ENCODE measurements around the gene GSTT2. TPM values are rescaled to one million over a fixed set of nuclear protein-coding genes. Genes with fewer than 3 reads are reported as not detected.
"Not testable (repeated sequence)": the region's sequence is repeated elsewhere in the genome, so short reads cannot be mapped to it uniquely, and the experiment has no call there.

GSTT2 gene
- total RNA-seq, 2 experiments from 2014 or later, result not detected

DNA sequence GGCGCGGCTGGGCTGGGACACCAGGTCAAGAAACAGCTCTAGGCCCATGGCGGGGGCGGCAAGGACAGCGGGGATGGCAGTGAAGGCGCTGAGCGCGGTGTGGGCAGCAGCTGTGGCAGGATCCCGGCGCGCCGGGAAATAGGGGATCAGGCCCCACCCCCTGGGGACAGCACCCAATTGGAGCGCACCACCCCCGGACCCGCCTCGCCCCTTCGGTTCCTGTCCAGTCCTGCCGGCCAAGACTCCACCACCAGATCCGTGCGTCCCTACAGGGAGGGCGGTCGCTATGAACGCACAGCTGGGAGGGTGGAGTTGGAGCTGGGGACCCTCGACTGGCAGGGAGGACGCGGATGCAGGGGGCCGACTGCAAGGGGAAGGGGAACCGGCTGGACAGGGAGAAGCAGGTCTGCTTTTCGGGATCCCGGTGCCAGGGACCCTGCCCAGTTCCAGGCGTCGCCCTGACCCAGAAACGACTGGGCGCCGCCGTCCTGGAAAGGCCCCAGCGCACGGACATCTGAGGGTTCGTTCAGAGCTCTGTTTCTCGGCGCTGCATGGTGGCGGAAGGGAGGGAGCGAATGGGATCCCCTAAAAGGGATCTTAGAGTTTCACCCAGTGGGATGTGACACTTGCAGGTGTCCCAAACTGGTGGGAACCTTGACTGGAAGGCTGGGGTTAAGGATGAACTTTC lies 18.7 kb upstream of the GSTT2 start, which contains the start of gene GSTT2B:
Gene GSTT2B (minus strand): TSS at position 112 of the 688 bp plus-strand sequence. CDS start 64 bp downstream, at position 48.
- H3K36me3 Mint-ChIP-seq (ENCODE audit: low read depth); H3K27me3 Mint-ChIP-seq; H3K9me3 Mint-ChIP-seq; POLR2A ChIA-PET; H3K4me3 Mint-ChIP-seq; H3K27ac Mint-ChIP-seq; CTCF ChIA-PET; DNase-seq; H3K4me1 Mint-ChIP-seq: not testable (repeated sequence)

DNA sequence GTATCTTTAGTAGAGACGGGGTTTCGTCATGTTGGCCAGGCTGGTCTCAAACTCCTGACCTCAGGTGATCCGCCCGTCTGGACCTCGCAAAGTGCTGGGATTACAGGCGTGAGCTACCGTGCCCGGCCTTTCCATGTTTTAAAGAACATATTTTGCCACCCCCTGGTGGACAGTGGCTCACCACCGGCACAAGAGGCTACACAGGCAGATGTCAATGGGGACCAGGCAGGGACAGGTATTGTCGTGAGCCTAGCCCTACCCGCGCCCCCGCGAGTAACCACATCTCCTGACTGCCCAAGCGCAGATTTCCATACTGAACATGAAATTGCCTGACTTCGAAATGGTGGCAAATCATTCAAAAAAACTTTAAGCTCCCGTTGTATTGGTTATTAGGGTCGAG lies 13.8 kb upstream of the GSTT2 start:
- H3K9me3 Mint-ChIP-seq, H3K27ac Mint-ChIP-seq, POLR2A ChIA-PET, DNase-seq, H3K27me3 Mint-ChIP-seq, CTCF ChIA-PET, H3K4me3 Mint-ChIP-seq: not testable (repeated sequence)
- Mint-ChIP-seq H3K4me1 (peaks cover 19% of the 10 kb centered on the region), H3K36me3 (ENCODE audit: low read depth) (peaks cover 22% of the 10 kb centered on the region)

DNA sequence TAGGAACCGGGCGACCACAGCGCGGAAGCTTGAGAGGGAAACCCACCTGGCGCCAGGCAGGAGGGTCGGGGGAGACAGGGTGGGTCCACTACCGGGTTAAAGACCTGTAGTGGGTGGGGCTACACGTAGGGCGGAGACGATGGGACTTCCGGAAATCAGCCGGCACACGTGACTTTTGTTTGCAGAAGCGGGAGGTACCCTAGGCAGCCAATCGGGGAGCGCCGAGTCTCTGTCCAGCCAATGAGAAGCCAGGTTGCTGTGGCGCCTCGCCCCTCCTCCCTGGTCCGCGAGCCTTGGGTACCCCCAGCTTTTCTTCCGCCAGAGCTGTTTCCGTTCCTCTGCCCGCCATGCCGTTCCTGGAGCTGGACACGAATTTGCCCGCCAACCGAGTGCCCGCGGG lies 13.4 kb upstream of the GSTT2 start, which contains the start of gene DDTL:
Gene DDTL (plus strand): TSS at position 321 of the 400 bp plus-strand sequence. CDS start 27 bp downstream, at position 348.
- POLR2A ChIA-PET, DNase-seq, H3K27ac Mint-ChIP-seq, H3K27me3 Mint-ChIP-seq, H3K4me3 Mint-ChIP-seq, H3K9me3 Mint-ChIP-seq, CTCF ChIA-PET: not testable (repeated sequence)
- H3K4me1 Mint-ChIP-seq, result peaks cover 24% of the 10 kb centered on the region
- peaks cover 27% of the 10 kb centered on the region for H3K36me3 Mint-ChIP-seq (ENCODE audit: low read depth)

DNA sequence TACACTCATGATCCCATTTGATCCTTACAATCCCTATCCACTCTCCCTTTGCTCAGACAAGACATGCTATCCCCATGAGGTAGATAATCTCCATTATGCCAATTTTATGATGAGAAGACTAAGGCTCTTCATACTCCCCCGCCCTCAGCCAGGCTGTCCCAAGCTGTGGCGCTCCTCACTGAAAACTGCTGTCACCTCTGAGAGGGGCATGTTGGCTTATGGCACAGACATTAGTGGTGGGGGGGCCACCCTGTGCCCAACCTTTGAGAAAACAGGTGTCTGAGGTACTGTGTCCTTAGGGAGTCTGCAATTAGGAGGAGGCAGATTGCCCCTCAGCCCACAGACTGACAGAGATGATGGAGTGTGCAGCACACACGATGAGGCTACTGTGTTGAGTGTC lies 10.9 kb upstream of the GSTT2 start:
- CTCF ChIA-PET, result no interaction called here
- H3K9me3 Mint-ChIP-seq, result no peaks in the 10 kb centered on the region
- H3K36me3 Mint-ChIP-seq (ENCODE audit: low read depth), result peaks cover 31% of the 10 kb centered on the region
- H3K27me3 Mint-ChIP-seq, result no peaks in the 10 kb centered on the region
- no peak overlapping the region for H3K27ac Mint-ChIP-seq
- peaks cover 27% of the 10 kb centered on the region for H3K4me1 Mint-ChIP-seq
- no peak for DNase-seq
- H3K4me3 Mint-ChIP-seq, result peak overlapping the region; percentile 6
- POLR2A ChIA-PET, result no interaction called here

DNA sequence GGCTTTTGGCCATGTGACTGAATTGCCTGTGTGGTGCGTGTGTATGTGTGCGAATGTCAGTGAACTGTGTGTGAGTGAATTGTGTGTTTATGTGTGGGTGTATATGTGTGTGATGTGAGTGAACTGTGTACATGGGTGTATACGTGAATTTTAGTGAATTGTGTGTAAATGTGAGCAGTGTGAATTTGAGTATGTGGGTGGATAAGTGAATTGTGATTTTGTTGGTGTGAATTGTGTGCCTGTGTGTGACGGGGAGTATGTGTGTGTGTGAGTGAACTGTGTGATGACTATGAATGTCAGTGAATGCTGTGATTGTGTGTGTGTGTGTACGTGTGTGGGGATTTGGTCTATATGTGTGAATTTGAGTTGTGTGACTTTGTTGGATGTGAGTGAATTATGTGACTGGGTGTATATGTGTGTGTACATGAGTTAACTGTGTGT lies 9.7 kb upstream of the GSTT2 start:
- Mint-ChIP-seq H3K4me1 (peaks cover 27% of the 10 kb centered on the region), H3K36me3 (ENCODE audit: low read depth) (peaks cover 31% of the 10 kb centered on the region), H3K27me3 (no peaks in the 10 kb centered on the region), H3K27ac (no peak overlapping the region), H3K4me3 (no peak overlapping the region), H3K9me3 (no peaks in the 10 kb centered on the region)
- CTCF ChIA-PET, result no interaction called here
- POLR2A ChIA-PET, result no interaction called here
- DNase-seq, result no peak

DNA sequence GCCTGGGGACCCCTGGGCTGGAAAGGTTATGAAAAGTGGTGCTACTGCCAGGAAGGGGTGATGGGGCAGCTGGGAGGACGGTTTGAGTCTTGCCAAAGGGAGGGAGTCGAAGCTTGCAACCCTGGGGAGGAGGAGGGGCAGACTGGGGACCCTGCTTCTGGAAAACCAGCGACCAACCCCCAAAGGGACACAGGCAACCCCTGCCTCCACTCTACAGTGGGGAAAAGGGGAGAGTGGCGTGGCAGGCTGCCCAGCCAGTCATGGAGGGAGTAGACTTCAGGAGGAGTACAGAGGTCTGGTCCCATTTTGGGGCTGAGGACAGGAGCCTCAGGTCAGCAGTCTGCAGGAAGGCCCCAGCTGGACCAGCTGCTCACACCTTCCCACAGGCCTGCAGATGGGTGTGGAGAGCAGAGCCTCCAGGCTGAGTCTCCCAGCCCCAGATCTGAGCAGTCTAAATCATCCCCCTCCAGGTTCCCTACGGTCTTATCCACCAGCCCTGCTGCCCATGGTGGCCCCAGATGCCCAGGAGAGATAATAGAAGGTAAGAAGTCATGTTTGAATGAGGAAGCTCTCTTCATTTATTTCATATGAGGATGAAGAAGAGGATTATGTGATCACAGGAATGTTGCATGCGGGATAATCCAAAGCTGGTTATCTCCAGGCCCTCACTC lies 9.0 kb upstream of the GSTT2 start:
- ChIA-PET CTCF (no interaction called here), POLR2A (interaction anchor here (0.7 kb wide), 1 partner anchor 40 kb away, joined by 3 read pairs; the partner anchor contains the start of gene CABIN1)
- no peak for DNase-seq

DNA sequence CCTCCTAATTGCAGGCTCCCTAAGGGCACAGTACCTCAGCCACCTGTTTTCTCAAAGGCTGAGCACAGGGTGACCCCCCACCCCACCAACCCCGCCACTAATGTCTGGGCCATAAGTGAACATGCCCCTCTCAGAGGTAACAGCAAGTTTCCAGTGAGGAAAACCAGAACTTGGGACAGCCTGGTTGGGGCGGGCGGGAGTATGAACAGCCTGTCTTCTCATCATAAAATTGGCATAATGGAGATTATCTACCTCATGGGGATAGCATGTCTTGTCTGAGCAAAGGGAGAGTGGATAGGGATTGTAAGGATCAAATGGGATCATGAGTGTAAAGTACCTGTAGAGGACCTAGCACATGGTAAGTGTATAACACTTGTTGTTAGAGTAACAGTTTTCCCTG lies 8.0 kb upstream of the GSTT2 start:
- peak overlapping the region; percentile 43 for H3K4me3 Mint-ChIP-seq
- POLR2A ChIA-PET, CTCF ChIA-PET: not testable (repeated sequence)

More for the DNA sequence above, 9.0 kb upstream of the GSTT2 start:
- Mint-ChIP-seq H3K27ac (no peak overlapping the region), H3K36me3 (ENCODE audit: low read depth) (peaks cover 31% of the 10 kb centered on the region), H3K4me1 (peaks cover 27% of the 10 kb centered on the region), H3K27me3 (no peaks in the 10 kb centered on the region), H3K9me3 (no peaks in the 10 kb centered on the region), H3K4me3 (no peak overlapping the region)

DNA sequence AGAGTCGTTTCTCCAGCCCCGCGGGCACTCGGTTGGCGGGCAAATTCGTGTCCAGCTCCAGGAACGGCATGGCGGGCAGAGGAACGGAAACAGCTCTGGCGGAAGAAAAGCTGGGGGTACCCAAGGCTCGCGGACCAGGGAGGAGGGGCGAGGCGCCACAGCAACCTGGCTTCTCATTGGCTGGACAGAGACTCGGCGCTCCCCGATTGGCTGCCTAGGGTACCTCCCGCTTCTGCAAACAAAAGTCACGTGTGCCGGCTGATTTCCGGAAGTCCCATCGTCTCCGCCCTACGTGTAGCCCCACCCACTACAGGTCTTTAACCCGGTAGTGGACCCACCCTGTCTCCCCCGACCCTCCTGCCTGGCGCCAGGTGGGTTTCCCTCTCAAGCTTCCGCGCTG lies 5.6 kb upstream of the GSTT2 start, which contains the start of gene DDT:
Gene DDT (minus strand): TSS at position 97 of the 400 bp plus-strand sequence. CDS start 27 bp downstream, at position 70.
- POLR2A ChIA-PET, DNase-seq, H3K9me3 Mint-ChIP-seq, CTCF ChIA-PET, H3K27ac Mint-ChIP-seq, H3K4me3 Mint-ChIP-seq, H3K27me3 Mint-ChIP-seq: not testable (repeated sequence)
- Mint-ChIP-seq H3K4me1 (peaks cover 23% of the 10 kb centered on the region), H3K36me3 (ENCODE audit: low read depth) (peaks cover 26% of the 10 kb centered on the region)

More for the DNA sequence above, 8.0 kb upstream of the GSTT2 start:
- Mint-ChIP-seq H3K36me3 (ENCODE audit: low read depth) (peaks cover 31% of the 10 kb centered on the region), H3K4me1 (peaks cover 27% of the 10 kb centered on the region)
- not testable (repeated sequence) for DNase-seq, H3K9me3 Mint-ChIP-seq, H3K27me3 Mint-ChIP-seq, H3K27ac Mint-ChIP-seq

DNA sequence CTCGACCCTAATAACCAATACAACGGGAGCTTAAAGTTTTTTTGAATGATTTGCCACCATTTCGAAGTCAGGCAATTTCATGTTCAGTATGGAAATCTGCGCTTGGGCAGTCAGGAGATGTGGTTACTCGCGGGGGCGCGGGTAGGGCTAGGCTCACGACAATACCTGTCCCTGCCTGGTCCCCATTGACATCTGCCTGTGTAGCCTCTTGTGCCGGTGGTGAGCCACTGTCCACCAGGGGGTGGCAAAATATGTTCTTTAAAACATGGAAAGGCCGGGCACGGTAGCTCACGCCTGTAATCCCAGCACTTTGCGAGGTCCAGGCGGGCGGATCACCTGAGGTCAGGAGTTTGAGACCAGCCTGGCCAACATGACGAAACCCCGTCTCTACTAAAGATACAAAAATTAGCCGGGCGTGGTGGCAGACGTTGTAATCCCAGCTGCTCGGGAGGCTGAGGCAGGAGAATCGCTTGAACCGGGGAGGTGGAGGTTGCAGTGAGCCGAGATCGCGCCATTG lies 5.0 kb upstream of the GSTT2 start:
- H3K27me3 Mint-ChIP-seq, POLR2A ChIA-PET, H3K27ac Mint-ChIP-seq, DNase-seq, CTCF ChIA-PET, H3K9me3 Mint-ChIP-seq, H3K4me3 Mint-ChIP-seq: not testable (repeated sequence)
- peaks cover 17% of the 10 kb centered on the region for H3K4me1 Mint-ChIP-seq
- H3K36me3 Mint-ChIP-seq (ENCODE audit: low read depth), result peaks cover 21% of the 10 kb centered on the region

DNA sequence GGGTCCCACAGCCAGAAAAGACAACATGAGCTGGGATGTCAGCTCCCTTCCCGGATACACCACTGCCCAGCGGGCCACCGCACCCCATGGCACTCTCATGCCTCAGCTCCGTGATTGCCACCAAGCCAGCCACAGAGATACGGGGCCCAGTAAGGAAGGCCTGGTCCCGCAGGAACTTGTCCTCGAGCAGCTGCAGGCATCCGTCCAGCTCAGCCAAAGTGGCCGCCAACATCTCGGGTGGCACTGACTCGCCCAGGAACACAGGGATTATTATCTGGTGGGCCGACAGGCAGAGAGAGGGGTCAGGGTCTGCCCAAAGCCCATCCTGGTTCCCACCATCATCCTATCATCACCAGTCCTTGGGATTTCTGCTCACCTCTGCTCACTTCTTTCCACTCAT lies 2.6 kb upstream of the GSTT2 start:
- CTCF ChIA-PET; H3K4me1 Mint-ChIP-seq; H3K4me3 Mint-ChIP-seq; DNase-seq; H3K27ac Mint-ChIP-seq; H3K36me3 Mint-ChIP-seq (ENCODE audit: low read depth); H3K27me3 Mint-ChIP-seq; POLR2A ChIA-PET; H3K9me3 Mint-ChIP-seq: not testable (repeated sequence)

DNA sequence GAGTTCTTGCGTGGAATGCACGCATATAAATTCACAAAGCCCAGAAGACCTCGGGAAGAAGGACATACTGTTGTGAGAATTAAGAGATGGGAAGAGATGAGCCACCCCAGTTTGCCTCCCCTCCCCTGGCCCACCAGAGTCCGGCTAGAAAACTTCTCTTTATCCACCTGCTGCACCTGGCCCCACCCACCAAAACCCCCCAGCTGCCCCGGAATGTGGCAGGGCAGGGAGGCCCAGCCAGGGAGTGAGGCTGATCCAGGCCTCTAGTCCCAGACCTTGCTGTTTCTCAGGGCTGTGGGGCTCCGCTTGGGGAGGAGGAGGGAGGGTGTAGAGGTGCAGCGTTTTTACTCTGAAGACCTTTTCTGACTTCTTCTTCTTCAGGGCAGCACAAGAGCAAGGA lies 633 bp downstream of the GSTT2 start:
- H3K4me3 Mint-ChIP-seq; H3K27me3 Mint-ChIP-seq; H3K27ac Mint-ChIP-seq; CTCF ChIA-PET; H3K36me3 Mint-ChIP-seq (ENCODE audit: low read depth); DNase-seq; POLR2A ChIA-PET; H3K9me3 Mint-ChIP-seq; H3K4me1 Mint-ChIP-seq: not testable (repeated sequence)

DNA sequence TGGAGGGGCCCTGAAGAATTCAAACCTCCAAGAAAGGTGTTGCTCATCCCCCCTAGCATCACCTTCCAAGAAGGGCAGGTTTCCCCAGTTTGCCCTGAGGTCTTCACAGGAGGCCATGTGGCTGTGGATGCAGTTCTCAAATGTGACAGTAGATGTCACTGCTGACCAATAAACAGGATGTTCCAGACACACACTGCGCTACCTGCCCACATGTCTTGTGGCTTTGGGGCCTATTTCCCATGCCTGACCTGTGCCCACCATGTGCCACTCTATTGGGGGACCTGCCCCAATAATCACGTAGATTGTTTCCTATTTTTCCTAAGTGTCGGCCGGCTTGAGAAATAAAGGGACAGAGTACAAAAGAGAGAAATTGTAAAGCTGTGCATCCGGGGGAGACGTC lies 4.5 kb downstream of the GSTT2 start:
- H3K36me3 Mint-ChIP-seq (ENCODE audit: low read depth), result no peaks in the 10 kb centered on the region
- H3K9me3 Mint-ChIP-seq, result no peaks in the 10 kb centered on the region
- no peaks in the 10 kb centered on the region for H3K27me3 Mint-ChIP-seq
- POLR2A ChIA-PET, result no interaction called here
- DNase-seq, result peak; percentile 60
- H3K27ac Mint-ChIP-seq, result no peak overlapping the region
- peaks cover 1% of the 10 kb centered on the region for H3K4me1 Mint-ChIP-seq
- CTCF ChIA-PET, result no interaction called here
- H3K4me3 Mint-ChIP-seq, result no peak overlapping the region

DNA sequence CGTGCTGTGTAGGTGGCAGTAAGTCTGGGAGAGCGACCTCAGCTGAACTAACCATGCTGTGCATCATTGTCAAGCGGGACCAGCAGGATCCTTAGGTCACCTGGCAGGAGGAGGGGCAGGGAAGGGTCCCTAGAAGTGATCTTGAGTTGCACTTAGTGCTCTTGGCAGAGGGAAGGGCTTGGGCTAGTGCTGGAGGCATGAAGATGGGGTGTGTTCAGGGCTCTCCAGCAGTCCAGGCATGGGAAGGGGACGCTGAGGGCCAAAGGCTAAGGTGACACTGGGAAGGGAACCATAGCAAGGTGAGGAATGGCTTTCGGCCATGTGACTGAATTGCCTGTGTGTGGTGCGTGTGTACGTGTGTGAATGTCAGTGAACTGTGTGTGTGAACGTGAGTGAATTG lies 6.2 kb downstream of the GSTT2 start:
- H3K27me3 Mint-ChIP-seq; H3K4me1 Mint-ChIP-seq; DNase-seq; H3K36me3 Mint-ChIP-seq (ENCODE audit: low read depth); POLR2A ChIA-PET; H3K9me3 Mint-ChIP-seq; H3K4me3 Mint-ChIP-seq; H3K27ac Mint-ChIP-seq; CTCF ChIA-PET: not testable (repeated sequence)

Measured in activated CD4-positive, alpha-beta memory T cell treated with anti-CD3 and anti-CD28 coated beads, Interleukin-2, amount 10 ng/mL, durations not matched to agents 7 days and 5 days (primary cell).